ENCODE measurements around the gene MEFV.
"Not testable (repeated sequence)": the region's sequence is repeated elsewhere in the genome, so short reads cannot be mapped to it uniquely, and the experiment has no call there.

The MEFV gene

GRCh38 chr16:3234543-3234856 lies 21.9 kb downstream of the MEFV start:
- DNase-seq (ENCODE audit: insufficient read length, low spot score) = no peak
- FAIRE-seq = no peak

- DNase-seq (ENCODE audit: insufficient read length, low spot score) = no peak
- no peak for FAIRE-seq
Observed at GRCh38 chr16:3223913-3224515, 32.4 kb downstream of the MEFV start.

GRCh38 chr16:3220839-3221238 lies 35.6 kb downstream of the MEFV start:
- DNase-seq (ENCODE audit: insufficient read length, low spot score) (no peak), FAIRE-seq (no peak)

- DNase-seq (ENCODE audit: insufficient read length, low spot score) (no peak), FAIRE-seq (no peak)
Observed at GRCh38 chr16:3216263-3216640, 40.2 kb downstream of the MEFV start.

GRCh38 chr16:3215601-3216262 lies 40.7 kb downstream of the MEFV start:
- DNase-seq (ENCODE audit: insufficient read length, low spot score) (no peak), FAIRE-seq (no peak)

- no peak for FAIRE-seq
- DNase-seq (ENCODE audit: insufficient read length, low spot score) = no peak
Observed at GRCh38 chr16:3214904-3215600, 41.4 kb downstream of the MEFV start.

- DNase-seq (ENCODE audit: insufficient read length, low spot score) (no peak), FAIRE-seq (no peak)
Observed at GRCh38 chr16:3212567-3212966, 43.9 kb downstream of the MEFV start.

GRCh38 chr16:3212006-3212405 lies 44.4 kb downstream of the MEFV start:
- DNase-seq (ENCODE audit: insufficient read length, low spot score) (no peak), FAIRE-seq (no peak)

GRCh38 chr16:3207086-3207953 lies 49.1 kb downstream of the MEFV start:
- FAIRE-seq (no peak), DNase-seq (ENCODE audit: insufficient read length, low spot score) (no peak)

GRCh38 chr16:3205939-3206338 lies 50.5 kb downstream of the MEFV start:
- not testable (repeated sequence) for DNase-seq (ENCODE audit: insufficient read length, low spot score); FAIRE-seq

GRCh38 chr16:3202903-3203539 lies 53.4 kb downstream of the MEFV start:
- DNase-seq (ENCODE audit: insufficient read length, low spot score) (no peak), FAIRE-seq (no peak)

GRCh38 chr16:3198334-3199072 lies 57.9 kb downstream of the MEFV start:
- FAIRE-seq (no peak), DNase-seq (ENCODE audit: insufficient read length, low spot score) (no peak)

- FAIRE-seq; DNase-seq (ENCODE audit: insufficient read length, low spot score): not testable (repeated sequence)
Observed at GRCh38 chr16:3197694-3198333, 58.6 kb downstream of the MEFV start.

- FAIRE-seq = no peak
Observed at GRCh38 chr16:3195975-3196374, 60.5 kb downstream of the MEFV start.

GRCh38 chr16:3194792-3195191 lies 61.6 kb downstream of the MEFV start:
- DNase-seq (ENCODE audit: insufficient read length, low spot score) (no peak), FAIRE-seq (no peak)

More at GRCh38 chr16:3195975-3196374, 60.5 kb downstream of the MEFV start:
- no peak for DNase-seq (ENCODE audit: insufficient read length, low spot score)

GRCh38 chr16:3193221-3194212 lies 62.9 kb downstream of the MEFV start:
- FAIRE-seq (no peak), DNase-seq (ENCODE audit: insufficient read length, low spot score) (no peak)

GRCh38 chr16:3192476-3193019 lies 63.9 kb downstream of the MEFV start:
- DNase-seq (ENCODE audit: insufficient read length, low spot score) (no peak), FAIRE-seq (no peak)

Measured in HTR-8/SVneo (cell line).